ENCODE measurements around the gene GBP3.
"Not testable (repeated sequence)": the region's sequence is repeated elsewhere in the genome, so short reads cannot be mapped to it uniquely, and the experiment has no call there.

Gene GBP3

DNA sequence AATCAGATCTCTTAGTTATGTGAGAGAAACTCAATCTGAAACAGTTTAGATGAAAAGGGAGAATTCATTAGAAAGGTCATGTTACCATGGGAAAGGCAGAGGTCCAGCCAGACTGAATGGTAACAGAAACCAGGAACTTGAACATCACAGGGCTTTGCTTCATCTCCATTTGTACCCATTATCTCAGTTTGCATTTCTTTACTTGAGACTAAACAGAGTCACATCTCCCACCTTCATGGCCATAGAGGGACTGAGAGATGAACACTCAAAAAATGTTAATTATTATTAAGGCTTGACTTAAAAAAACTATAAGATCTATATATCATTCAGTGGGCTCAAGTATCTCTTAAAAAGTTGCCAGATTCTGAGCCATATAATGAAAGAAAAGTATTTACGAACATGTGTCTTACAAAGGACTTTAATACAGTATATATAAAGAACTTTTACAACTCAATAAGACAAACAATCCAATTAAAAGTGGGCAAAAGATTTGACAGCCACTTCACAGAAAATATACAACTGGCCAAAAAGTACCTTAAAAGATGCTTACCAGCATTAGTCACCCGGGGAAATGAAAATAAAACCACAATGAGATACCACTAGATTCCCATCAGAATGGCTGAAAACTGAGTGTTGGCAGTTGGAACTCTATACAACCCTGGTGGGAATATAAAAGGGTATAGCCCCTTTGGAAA, 43.5 kb downstream of the GBP3 start:
- DNase-seq (ENCODE audit: low spot score), result no peak

DNA sequence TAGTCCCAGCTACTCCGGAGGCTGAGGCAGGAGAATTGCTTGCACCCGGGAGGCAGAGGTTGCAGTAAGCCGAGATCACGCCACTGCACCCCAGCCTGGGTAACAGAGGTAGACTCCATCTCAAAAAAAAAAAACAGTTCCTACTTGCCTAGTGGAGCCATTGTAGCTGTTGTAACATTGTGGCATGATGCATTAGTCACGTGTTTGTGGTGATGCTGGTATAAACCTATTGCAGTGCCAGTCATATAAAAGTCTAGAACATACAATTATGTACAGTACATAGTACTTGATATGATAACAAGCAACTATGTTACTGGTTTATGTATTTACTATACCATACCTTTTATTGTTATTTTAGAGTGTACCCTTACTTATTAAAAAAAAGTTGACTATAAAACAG, 46.4 kb downstream of the GBP3 start:
- no peak for DNase-seq (ENCODE audit: low spot score)

DNA sequence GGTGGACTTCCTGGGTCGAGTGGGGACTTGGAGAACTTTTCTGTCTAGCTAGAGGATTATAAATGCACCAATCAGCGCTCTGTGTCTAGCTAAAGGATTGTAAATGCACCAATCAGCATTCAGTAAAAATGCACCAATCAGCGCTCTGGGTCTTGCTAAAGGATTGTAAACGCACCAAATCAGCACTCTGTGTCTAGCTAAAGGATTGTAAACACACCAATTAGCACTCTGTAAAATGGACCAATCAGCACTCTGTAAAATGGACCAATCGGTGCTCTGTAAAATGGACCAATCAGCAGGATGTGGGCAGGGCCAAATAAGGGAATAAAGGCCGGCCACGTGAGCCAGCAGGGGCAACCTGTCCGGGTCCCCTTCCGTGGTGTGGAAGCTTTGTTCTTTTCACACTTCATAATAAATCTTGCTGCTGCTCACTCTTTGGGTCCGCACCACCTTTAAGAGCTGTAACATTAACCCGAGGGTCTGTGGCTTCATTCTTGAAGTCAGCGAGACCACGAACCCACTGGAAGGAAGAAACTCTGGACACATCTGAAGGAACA, 48.0 kb downstream of the GBP3 start:
- DNase-seq (ENCODE audit: low spot score), result not testable (repeated sequence)

DNA sequence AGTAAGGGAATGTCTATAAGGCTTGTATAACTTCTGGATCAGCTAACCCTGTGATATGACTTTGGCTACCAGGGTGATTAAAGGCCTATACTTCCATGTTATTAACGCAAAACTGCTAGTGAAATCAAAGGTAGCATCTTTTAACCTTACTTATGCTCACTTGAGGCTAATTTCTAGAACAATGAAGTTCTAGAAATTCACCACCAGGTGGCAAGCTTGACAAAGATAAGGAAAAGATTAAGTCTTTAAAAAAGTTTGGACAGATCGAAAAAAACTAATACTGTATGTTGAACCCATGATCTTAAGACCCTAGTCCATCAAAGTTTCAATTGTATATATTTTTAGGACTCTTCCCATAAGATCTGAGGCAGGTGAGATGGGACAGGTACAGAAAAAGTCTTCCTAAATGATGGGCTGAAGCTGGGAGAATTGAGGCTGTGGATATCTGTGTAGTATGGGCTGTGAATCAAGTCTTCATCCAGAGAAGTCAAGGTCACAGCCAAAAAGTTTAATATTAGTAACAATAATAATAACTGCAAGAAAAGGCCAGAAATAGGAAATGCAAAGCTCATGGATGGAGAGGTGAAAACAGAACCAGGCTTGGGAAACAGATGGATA, 49.0 kb downstream of the GBP3 start:
- DNase-seq (ENCODE audit: low spot score), result peak; percentile 51

DNA sequence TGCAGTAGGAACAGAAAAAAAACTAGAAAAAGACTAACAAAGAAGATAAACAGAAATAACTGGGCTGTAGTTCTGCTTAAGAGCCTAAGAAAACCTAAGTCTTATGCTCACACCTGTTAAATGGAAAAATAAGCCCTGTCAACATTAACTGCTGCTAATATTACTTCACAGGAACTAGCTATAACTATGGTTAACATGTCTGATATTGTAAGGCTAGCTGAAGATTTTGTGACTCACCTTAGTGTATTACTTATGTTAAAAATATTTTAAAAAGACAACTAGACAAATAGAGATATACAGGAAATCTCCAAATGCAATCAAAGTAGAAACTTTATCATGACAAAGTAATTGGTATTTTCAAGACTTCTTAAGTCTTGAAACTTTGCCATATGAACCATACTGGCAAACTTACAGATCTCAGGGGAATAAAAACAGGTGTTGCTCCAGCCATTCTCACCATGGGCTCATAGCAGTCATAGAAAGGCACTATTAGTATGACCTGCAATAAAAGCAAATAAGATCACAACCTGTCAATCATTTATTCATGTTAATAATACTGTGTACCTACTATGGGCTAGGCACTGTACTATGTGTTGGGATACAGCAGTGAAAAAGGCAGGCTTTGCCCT, 60.9 kb downstream of the GBP3 start:
- DNase-seq (ENCODE audit: low spot score), result no peak

DNA sequence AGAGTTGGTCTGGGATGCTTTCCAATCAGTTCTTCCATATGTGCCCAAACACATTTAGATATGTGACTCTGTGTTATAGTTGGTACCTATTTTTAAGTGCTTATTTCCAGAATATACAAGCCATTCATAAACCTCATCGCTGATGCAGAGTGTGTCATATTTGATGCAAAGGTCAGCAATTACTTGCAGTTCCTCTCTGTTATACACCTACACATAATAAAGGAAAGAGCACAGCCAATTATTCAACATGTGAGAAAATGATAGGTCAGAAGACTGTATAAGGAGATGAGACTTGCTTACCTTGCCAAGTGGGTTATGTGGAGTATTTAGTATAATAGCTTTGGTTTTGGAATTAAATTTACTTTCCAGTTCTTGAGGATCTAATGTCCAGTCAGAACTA, 61.6 kb downstream of the GBP3 start:
- no peak for DNase-seq (ENCODE audit: low spot score)
